Measurements from ENCODE around the gene BMP8A.

The BMP8A gene

GRCh38 chr1:39528082-39528481 lies 36.6 kb downstream of the BMP8A start:
- peak overlapping the region; percentile 56; the same call in 1 of the 2 replicates for H3K27ac ChIP-seq
- TF ChIP-seq CTCF (conservative IDR thresholded peaks at IDR 0.05) (no peak), ZFX (IDR thresholded peaks at IDR 0.05) (no peak)

- no peak overlapping the region for H3K27ac ChIP-seq
- TF ChIP-seq ZFX (IDR thresholded peaks at IDR 0.05) (no peak), CTCF (conservative IDR thresholded peaks at IDR 0.05) (no peak)
Measured at GRCh38 chr1:39529901-39530535, 38.6 kb downstream of the BMP8A start.

- TF ChIP-seq CTCF (conservative IDR thresholded peaks at IDR 0.05), result no peak
- no peak for TF ChIP-seq ZFX (IDR thresholded peaks at IDR 0.05)
- no peak overlapping the region for H3K27ac ChIP-seq
Measured at GRCh38 chr1:39531526-39531925, 40.1 kb downstream of the BMP8A start.

- no peak overlapping the region for H3K27ac ChIP-seq
- no peak for TF ChIP-seq CTCF (conservative IDR thresholded peaks at IDR 0.05)
Measured at GRCh38 chr1:39533442-39533841, 42.0 kb downstream of the BMP8A start.

- TF ChIP-seq ZFX (IDR thresholded peaks at IDR 0.05), result no peak
- no peak for TF ChIP-seq CTCF (conservative IDR thresholded peaks at IDR 0.05)
- H3K27ac ChIP-seq, result peak overlapping the region; percentile 2; the same call in 1 of the 2 replicates
Measured at GRCh38 chr1:39538531-39539251, 47.3 kb downstream of the BMP8A start.

GRCh38 chr1:39539252-39539790 lies 47.9 kb downstream of the BMP8A start:
- H3K27ac ChIP-seq, result peak overlapping the region; percentile 2; the same call in 1 of the 2 replicates
- TF ChIP-seq CTCF (conservative IDR thresholded peaks at IDR 0.05), result peak; percentile 95
- TF ChIP-seq ZFX (IDR thresholded peaks at IDR 0.05), result no peak

- TF ChIP-seq ZFX (IDR thresholded peaks at IDR 0.05) (no peak), CTCF (conservative IDR thresholded peaks at IDR 0.05) (no peak)
- no peak overlapping the region for H3K27ac ChIP-seq
Measured at GRCh38 chr1:39540504-39541031, 49.1 kb downstream of the BMP8A start.
